Neural progenitor cell (in vitro differentiated cells): Measurements from ENCODE around the gene RERE. TPM values are rescaled to one million over a fixed set of nuclear protein-coding genes. Genes with fewer than 3 reads are reported as not detected.

Experiments used
- DNase-seq: peaks from one replicate; pipeline ENCODE4 v3.0.0-alpha.2; 2016; ENCODE audit warnings: low spot score
- H2AFZ ChIP-seq: fragments of 200-600 bp; sonication (generic); replicated peaks from 2 replicates; pipeline ENCODE4 v1.6.1; 2016; ENCODE audit warnings: antibody characterized with exemption
- H3F3A ChIP-seq: fragments of 200-600 bp; sonication (generic); 2 replicates; pipeline ENCODE4 v1.6.1; 2016; ENCODE audit warnings: antibody characterized with exemption, low read depth
- H3K27ac ChIP-seq: fragments of 200-600 bp; sonication (generic); 2 replicates; pipeline ENCODE4 v1.5.1; 2016; ENCODE audit warnings: mild to moderate bottlenecking
- H3K27me3 ChIP-seq: fragments of 200-600 bp; sonication (generic); 2 replicates; pipeline ENCODE4 v1.6.1; 2016; ENCODE audit warnings: mild to moderate bottlenecking, moderate library complexity
- H3K36me3 ChIP-seq: fragments of 200-600 bp; sonication (generic); 2 replicates; pipeline ENCODE4 v1.5.1; 2016
- H3K4me1 ChIP-seq: fragments of 200-600 bp; sonication (generic); 2 replicates; pipeline ENCODE4 v1.6.1; 2016; ENCODE audit warnings: mixed run types
- H3K4me2 ChIP-seq: fragments of 200-600 bp; sonication (generic); 2 replicates; pipeline ENCODE4 v1.6.1; 2016
- H3K4me3 ChIP-seq: fragments of 200-600 bp; sonication (generic); 2 replicates; pipeline ENCODE4 v1.5.1; 2016
- H3K79me2 ChIP-seq: fragments of 200-600 bp; sonication (generic); 2 replicates; pipeline ENCODE4 v1.6.1; 2016; ENCODE audit warnings: low read depth
- H3K9ac ChIP-seq: fragments of 200-600 bp; sonication (generic); 2 replicates; pipeline ENCODE4 v1.6.1; 2016
- H3K9me3 ChIP-seq: fragments of 200-600 bp; sonication (generic); 2 replicates; pipeline ENCODE4 v1.5.1; 2016; ENCODE audit warnings: low read depth
- H4K20me1 ChIP-seq: fragments of 200-600 bp; sonication (generic); 2 replicates; pipeline ENCODE4 v1.6.1; 2016; ENCODE audit warnings: low read depth
- H3K27ac Mint-ChIP-seq: 3 replicates; pipeline ENCODE4 v1.8.0; 2021; ENCODE audit warnings: mixed read lengths
- H3K27me3 Mint-ChIP-seq: 2 replicates; pipeline ENCODE4 v1.8.0; 2022; ENCODE audit warnings: low read depth, mild to moderate bottlenecking, inconsistent platforms, moderate library complexity, mixed read lengths; ENCODE audit not compliant: insufficient read depth
- H3K36me3 Mint-ChIP-seq: 3 replicates; pipeline ENCODE4 v1.8.0; 2021; ENCODE audit warnings: mixed read lengths
- H3K4me1 Mint-ChIP-seq: 3 replicates; pipeline ENCODE4 v1.8.0; 2021; ENCODE audit warnings: mixed read lengths
- H3K4me3 Mint-ChIP-seq: 3 replicates; pipeline ENCODE4 v1.8.0; 2021; ENCODE audit warnings: mild to moderate bottlenecking, moderate library complexity, mixed read lengths
- H3K9me3 Mint-ChIP-seq: 3 replicates; pipeline ENCODE4 v1.8.0; 2020; ENCODE audit warnings: mixed read lengths
- EZH2 ChIP-seq: fragments of 200-600 bp; sonication (generic); IDR thresholded peaks from 2 replicates; pipeline ENCODE4 v1.6.1; 2017; ENCODE audit warnings: antibody characterized with exemption, mild to moderate bottlenecking, moderate library complexity
- EZH2phosphoT487 ChIP-seq: fragments of 200-600 bp; sonication (generic); IDR thresholded peaks from 2 replicates; pipeline ENCODE4 v1.6.1; 2017; ENCODE audit warnings: antibody characterized with exemption
- total RNA-seq: library from RNA; depleted of rRNA; stranded (reverse); fragments of >200 nt; gene quantifications from 2 replicates; pipeline ENCODE4 v1.2.3, GENCODE V29; 2015; ENCODE audit warnings: low replicate concordance
- TF ChIP-seq, protein P1 (sequence below): fragments of 200-600 bp; sonication (generic); IDR thresholded peaks from 2 replicates; pipeline ENCODE4 v1.5.1; 2017; ENCODE audit warnings: antibody characterized with exemption, mild to moderate bottlenecking

Gene RERE
- total RNA-seq, 1 donor from 2014 or later = 29.8 TPM

DNA sequence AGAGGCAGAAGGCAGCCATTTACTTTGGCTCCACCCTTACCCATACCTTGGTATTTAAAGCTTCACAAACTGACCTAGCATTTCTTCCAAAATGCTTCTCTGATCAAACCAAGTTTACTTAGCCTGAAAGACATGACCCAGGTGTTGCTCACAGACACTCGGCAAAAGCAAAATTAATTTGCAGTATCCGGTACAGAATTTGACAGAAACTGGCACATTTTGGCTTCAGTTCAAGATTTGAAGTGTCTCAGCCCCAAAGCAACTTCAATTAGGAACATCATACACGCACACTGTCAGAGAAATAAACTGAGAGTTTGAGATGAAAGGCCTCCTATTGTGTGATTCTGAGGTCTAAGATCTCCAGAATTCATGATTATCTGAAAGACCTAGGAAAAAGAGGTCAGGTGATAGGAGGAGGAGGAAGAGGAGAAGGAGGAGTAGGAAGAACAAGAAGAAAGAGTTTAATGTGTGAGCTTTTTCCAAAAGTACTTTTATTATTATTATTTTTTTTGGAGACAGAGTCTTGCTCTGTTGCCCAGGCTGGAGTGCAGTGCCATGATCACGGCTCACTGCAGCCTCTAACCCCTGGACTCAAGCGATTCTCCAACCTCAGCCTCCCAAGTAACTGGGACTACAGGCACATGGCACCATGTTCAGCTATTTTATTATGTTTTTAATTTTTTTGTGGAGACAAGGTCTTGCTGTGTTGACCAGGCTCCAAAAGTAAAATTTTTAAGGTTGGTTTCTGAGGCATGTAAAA, 355.9 kb downstream of the RERE start:
- H3K9ac ChIP-seq = no peak overlapping the region
- H3F3A ChIP-seq = peaks cover 59% of the 10 kb centered on the region
- H4K20me1 ChIP-seq = peaks cover 39% of the 10 kb centered on the region
- no peaks in the 10 kb centered on the region for H3K9me3 ChIP-seq
- H3K4me1 Mint-ChIP-seq = peaks cover 89% of the 10 kb centered on the region
- H3K79me2 ChIP-seq = peaks cover 47% of the 10 kb centered on the region
- peak overlapping the region; percentile 81 for H3K27ac Mint-ChIP-seq
- H3K4me3 Mint-ChIP-seq = peak overlapping the region; percentile 22
- H3K36me3 Mint-ChIP-seq = peaks cover 20% of the 10 kb centered on the region
- no peak overlapping the region for H2AFZ ChIP-seq
- H3K4me1 ChIP-seq = peaks cover 75% of the 10 kb centered on the region
- H3K36me3 ChIP-seq = no peaks in the 10 kb centered on the region
- H3K9me3 Mint-ChIP-seq = no peaks in the 10 kb centered on the region
- peak overlapping the region; percentile 31 for H3K4me2 ChIP-seq
- no peak overlapping the region for H3K4me3 ChIP-seq
- H3K27me3 ChIP-seq = no peaks in the 10 kb centered on the region
- TF ChIP-seq, protein P1, sequence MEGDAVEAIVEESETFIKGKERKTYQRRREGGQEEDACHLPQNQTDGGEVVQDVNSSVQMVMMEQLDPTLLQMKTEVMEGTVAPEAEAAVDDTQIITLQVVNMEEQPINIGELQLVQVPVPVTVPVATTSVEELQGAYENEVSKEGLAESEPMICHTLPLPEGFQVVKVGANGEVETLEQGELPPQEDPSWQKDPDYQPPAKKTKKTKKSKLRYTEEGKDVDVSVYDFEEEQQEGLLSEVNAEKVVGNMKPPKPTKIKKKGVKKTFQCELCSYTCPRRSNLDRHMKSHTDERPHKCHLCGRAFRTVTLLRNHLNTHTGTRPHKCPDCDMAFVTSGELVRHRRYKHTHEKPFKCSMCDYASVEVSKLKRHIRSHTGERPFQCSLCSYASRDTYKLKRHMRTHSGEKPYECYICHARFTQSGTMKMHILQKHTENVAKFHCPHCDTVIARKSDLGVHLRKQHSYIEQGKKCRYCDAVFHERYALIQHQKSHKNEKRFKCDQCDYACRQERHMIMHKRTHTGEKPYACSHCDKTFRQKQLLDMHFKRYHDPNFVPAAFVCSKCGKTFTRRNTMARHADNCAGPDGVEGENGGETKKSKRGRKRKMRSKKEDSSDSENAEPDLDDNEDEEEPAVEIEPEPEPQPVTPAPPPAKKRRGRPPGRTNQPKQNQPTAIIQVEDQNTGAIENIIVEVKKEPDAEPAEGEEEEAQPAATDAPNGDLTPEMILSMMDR = no peak
- no peak for TF ChIP-seq EZH2
- no peak for TF ChIP-seq EZH2phosphoT487
- DNase-seq = no peak
- peak overlapping the region; percentile 94 for H3K27ac ChIP-seq
- peaks cover 2% of the 10 kb centered on the region for H3K27me3 Mint-ChIP-seq

DNA sequence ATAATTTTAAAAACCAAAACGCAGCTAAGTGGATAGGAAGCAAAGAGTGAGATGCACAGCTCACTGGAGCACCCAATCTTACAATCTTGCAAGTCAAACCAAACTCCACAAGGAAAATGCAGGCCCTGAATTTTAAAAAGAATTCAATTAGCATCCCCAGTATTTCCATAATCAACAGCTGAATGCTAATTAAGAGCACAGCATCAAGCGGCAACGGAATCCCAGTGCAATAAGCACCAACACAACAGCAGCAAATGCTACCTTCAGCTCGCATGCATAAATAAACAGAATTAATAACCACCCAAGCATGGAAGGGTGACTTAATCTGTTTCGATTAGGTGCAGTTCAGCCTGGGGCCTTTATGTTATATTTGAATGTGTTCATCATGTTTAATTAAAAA, 356.7 kb downstream of the RERE start:
- H3K4me2 ChIP-seq = peak overlapping the region; percentile 46
- Mint-ChIP-seq H3K4me3 (no peak overlapping the region), H3K36me3 (peaks cover 17% of the 10 kb centered on the region)

GRCh38 chr1:8460132-8460544, 357.3 kb downstream of the RERE start:
- Mint-ChIP-seq H3K36me3 (peaks cover 15% of the 10 kb centered on the region), H3K27me3 (no peaks in the 10 kb centered on the region), H3K9me3 (no peaks in the 10 kb centered on the region), H3K4me1 (peaks cover 83% of the 10 kb centered on the region), H3K4me3 (peak overlapping the region; percentile 3), H3K27ac (peak overlapping the region; percentile 48)
- TF ChIP-seq EZH2phosphoT487 = no peak
- TF ChIP-seq, protein P1 = peak; percentile 52
- H3K4me1 ChIP-seq = peaks cover 62% of the 10 kb centered on the region
- no peak overlapping the region for H3K9ac ChIP-seq
- H2AFZ ChIP-seq = no peak overlapping the region
- no peaks in the 10 kb centered on the region for H3K27me3 ChIP-seq
- peaks cover 51% of the 10 kb centered on the region for H3F3A ChIP-seq
- peak overlapping the region; percentile 13 for H3K4me3 ChIP-seq
- H4K20me1 ChIP-seq = peaks cover 34% of the 10 kb centered on the region
- peak; percentile 79 for DNase-seq
- H3K27ac ChIP-seq = peak overlapping the region; percentile 94
- H3K79me2 ChIP-seq = peaks cover 49% of the 10 kb centered on the region
- H3K36me3 ChIP-seq = no peaks in the 10 kb centered on the region
- H3K9me3 ChIP-seq = no peaks in the 10 kb centered on the region
- H3K4me2 ChIP-seq = peak overlapping the region; percentile 46

More for the DNA sequence above, 356.7 kb downstream of the RERE start:
- peak overlapping the region; percentile 94 for H3K27ac ChIP-seq
- H3K4me1 ChIP-seq = peaks cover 68% of the 10 kb centered on the region
- peaks cover 38% of the 10 kb centered on the region for H4K20me1 ChIP-seq
- Mint-ChIP-seq H3K4me1 (peaks cover 87% of the 10 kb centered on the region), H3K27me3 (peaks cover under 1% of the 10 kb centered on the region), H3K27ac (no peak overlapping the region), H3K9me3 (no peaks in the 10 kb centered on the region)
- peaks cover 55% of the 10 kb centered on the region for H3F3A ChIP-seq
- peak overlapping the region; percentile 13 for H3K4me3 ChIP-seq
- H2AFZ ChIP-seq = no peak overlapping the region
- H3K27me3 ChIP-seq = no peaks in the 10 kb centered on the region
- H3K36me3 ChIP-seq = no peaks in the 10 kb centered on the region
- no peaks in the 10 kb centered on the region for H3K9me3 ChIP-seq
- TF ChIP-seq EZH2phosphoT487 (no peak), EZH2 (no peak)
- TF ChIP-seq, protein P1 = no peak
- peak; percentile 46 for DNase-seq
- no peak overlapping the region for H3K9ac ChIP-seq
- peaks cover 49% of the 10 kb centered on the region for H3K79me2 ChIP-seq
